Measurements from ENCODE around the gene PASD1. TPM values are rescaled to one million over a fixed set of nuclear protein-coding genes. Genes with fewer than 3 reads are reported as not detected.

The PASD1 gene
- total RNA-seq, 4 donors from 2014 or later, result not detected

- 74 to 90% methylated on average over 5 to 6 of the region's 6 CpGs for WGBS, 2 donors
- peak in 1 of 2 donors; percentile 73 for DNase-seq (ENCODE audit: low spot score in 2 of 2)
- no peak overlapping the region for H3K4me3 ChIP-seq (ENCODE audit: low read depth, poor library complexity, severe bottlenecking)
- intact Hi-C loops (cut with DNase I; ENCODE audit: low total_unique reads), result no loop called here
- TF ChIP-seq POLR2A (IDR thresholded peaks at IDR 0.05), result no peak
- no peak for TF ChIP-seq CTCF (IDR thresholded peaks at IDR 0.05)
Observed at GRCh38 chrX:151698485-151698884, 135.0 kb downstream of the PASD1 start.

GRCh38 chrX:151699746-151700145 is 136.3 kb downstream of the PASD1 start:
- DNase-seq (ENCODE audit: low spot score in 2 of 2), result peak in 1 of 2 donors; percentile 49
- no peak for TF ChIP-seq CTCF (IDR thresholded peaks at IDR 0.05)
- no peak for TF ChIP-seq POLR2A (IDR thresholded peaks at IDR 0.05)
- intact Hi-C loops (cut with DNase I; ENCODE audit: low total_unique reads), result no loop called here
- no peak overlapping the region for H3K4me3 ChIP-seq (ENCODE audit: low read depth, poor library complexity, severe bottlenecking)
- 91 to 94% methylated on average over 9 of the region's 9 CpGs for WGBS, 2 donors

GRCh38 chrX:151700581-151700980 is 137.1 kb downstream of the PASD1 start:
- TF ChIP-seq CTCF (IDR thresholded peaks at IDR 0.05) (no peak), POLR2A (IDR thresholded peaks at IDR 0.05) (no peak)
- DNase-seq (ENCODE audit: low spot score in 2 of 2), result peak in 1 of 2 donors; percentile 52
- WGBS, 2 donors, result 90 to 94% methylated on average over 3 to 16 of the region's 16 CpGs
- no peak overlapping the region for H3K4me3 ChIP-seq (ENCODE audit: low read depth, poor library complexity, severe bottlenecking)
- intact Hi-C loops (cut with DNase I; ENCODE audit: low total_unique reads), result no loop called here

GRCh38 chrX:151701071-151701470 is 137.6 kb downstream of the PASD1 start:
- DNase-seq (ENCODE audit: low spot score in 2 of 2), result peak in 1 of 2 donors; percentile 63
- WGBS, 2 donors, result 93 to 96% methylated on average over 4 of the region's 4 CpGs
- H3K4me3 ChIP-seq (ENCODE audit: low read depth, poor library complexity, severe bottlenecking), result no peak overlapping the region
- TF ChIP-seq CTCF (IDR thresholded peaks at IDR 0.05), result no peak
- TF ChIP-seq POLR2A (IDR thresholded peaks at IDR 0.05), result no peak
- intact Hi-C loops (cut with DNase I; ENCODE audit: low total_unique reads), result no loop called here

GRCh38 chrX:151701531-151701930 is 138.1 kb downstream of the PASD1 start:
- DNase-seq (ENCODE audit: low spot score in 2 of 2), result peak in 1 of 2 donors; percentile 71
- H3K4me3 ChIP-seq (ENCODE audit: low read depth, poor library complexity, severe bottlenecking), result no peak overlapping the region
- WGBS, 2 donors, result 77 to 100% methylated on average over 5 to 7 of the region's 7 CpGs
- intact Hi-C loops (cut with DNase I; ENCODE audit: low total_unique reads), result no loop called here
- TF ChIP-seq CTCF (IDR thresholded peaks at IDR 0.05) (no peak), POLR2A (IDR thresholded peaks at IDR 0.05) (no peak)

GRCh38 chrX:151702026-151702714 is 138.7 kb downstream of the PASD1 start:
- no peak overlapping the region for H3K4me3 ChIP-seq (ENCODE audit: low read depth, poor library complexity, severe bottlenecking)
- WGBS, 2 donors, result 68 to 87% methylated on average over 6 to 9 of the region's 9 CpGs
- intact Hi-C loops (cut with DNase I; ENCODE audit: low total_unique reads), result no loop called here
- TF ChIP-seq CTCF (IDR thresholded peaks at IDR 0.05) (no peak), POLR2A (IDR thresholded peaks at IDR 0.05) (no peak)
- DNase-seq (ENCODE audit: low spot score in 2 of 2), result peak in 1 of 2 donors; percentile 39
